ENCODE results near the gene LDLRAD4. TPM values are rescaled to one million over a fixed set of nuclear protein-coding genes. Genes with fewer than 3 reads are reported as not detected.

The LDLRAD4 gene
- total RNA-seq, 1 experiment from 2014 or later = 1.7 TPM

DNA sequence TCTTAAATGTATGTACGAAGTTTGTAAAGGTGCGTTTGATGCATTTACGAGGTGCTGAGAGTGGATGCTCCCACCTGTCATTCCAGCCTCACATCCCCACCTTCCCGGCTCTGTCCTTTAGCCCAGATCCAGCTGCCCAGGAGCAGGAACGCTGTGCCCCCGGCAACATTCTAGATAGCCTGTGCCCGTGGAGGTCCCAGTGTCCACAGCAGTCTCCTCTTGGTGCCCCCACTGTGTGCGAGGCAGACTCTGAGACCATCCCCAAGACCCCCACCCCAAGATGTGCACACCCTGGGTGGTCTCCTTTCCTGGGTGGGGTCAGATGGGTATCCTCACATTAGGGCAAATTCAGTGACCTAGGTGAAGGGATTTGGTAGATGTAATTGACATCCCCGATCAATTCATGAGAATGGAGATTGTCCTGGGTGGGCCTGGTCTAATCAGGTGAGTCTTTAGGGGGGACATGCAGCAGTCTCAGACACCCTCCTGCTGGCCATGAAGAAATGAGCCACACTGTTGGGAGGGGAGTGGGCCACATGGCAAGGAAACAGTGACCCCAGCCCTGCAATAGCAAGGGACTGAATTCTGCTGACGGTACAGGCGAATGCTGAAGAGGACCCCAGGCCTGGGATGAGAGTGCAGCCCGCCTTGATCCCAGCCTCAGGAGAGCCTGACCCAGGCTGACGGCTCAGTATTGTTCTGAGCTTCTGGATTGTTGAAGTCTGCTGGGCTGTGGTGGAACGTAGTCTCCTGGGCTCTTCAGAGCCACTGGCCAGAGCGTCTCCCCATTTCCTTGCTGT is 304.5 kb downstream of the LDLRAD4 start:
- no peak for TF ChIP-seq CTCF (conservative IDR thresholded peaks at IDR 0.05)
- TF ChIP-seq EZH2 (IDR thresholded peaks at IDR 0.05; ENCODE audit: low read depth) = no peak

GRCh38 chr18:13524054-13524453 is 305.5 kb downstream of the LDLRAD4 start:
- no peak for DNase-seq
- no peak overlapping the region for H3K4me2 ChIP-seq
- H3K36me3 ChIP-seq (ENCODE audit: low read depth) = no peaks in the 10 kb centered on the region
- H4K20me1 ChIP-seq (ENCODE audit: insufficient read depth) = no peaks in the 10 kb centered on the region
- no peak overlapping the region for H2AFZ ChIP-seq
- intact Hi-C loops (cut with micrococcal nuclease; ENCODE audit: unreplicated experiment) = no loop called here
- H3K27me3 ChIP-seq (ENCODE audit: insufficient read depth, low read depth) = peaks cover 97% of the 10 kb centered on the region
- H3K27ac ChIP-seq = no peak overlapping the region
- TF ChIP-seq EZH2 (IDR thresholded peaks at IDR 0.05; ENCODE audit: low read depth) (no peak), CTCF (conservative IDR thresholded peaks at IDR 0.05) (no peak)
- no peaks in the 10 kb centered on the region for H3F3A ChIP-seq (ENCODE audit: insufficient read depth, low read depth)
- BruUV-seq (replicated peaks) = no TSS peak
- H3K79me2 ChIP-seq (ENCODE audit: low read depth) = no peaks in the 10 kb centered on the region
- H3K4me3 ChIP-seq = no peak overlapping the region
- ChIA-PET POLR2A (ENCODE audit: unreplicated experiment) (no interaction called here), CTCF (no interaction called here)
- no peaks in the 10 kb centered on the region for H3K9me3 ChIP-seq (ENCODE audit: insufficient read depth, low read depth)
- no peaks in the 10 kb centered on the region for H3K9me2 ChIP-seq (ENCODE audit: insufficient read depth)
- no peaks in the 10 kb centered on the region for H3K4me1 ChIP-seq (replicated peaks; ENCODE audit: insufficient read depth)

More for the DNA sequence above, 304.5 kb downstream of the LDLRAD4 start:
- ChIA-PET CTCF (no interaction called here), POLR2A (ENCODE audit: unreplicated experiment) (no interaction called here)
- Histone ChIP-seq H3K4me3 (no peak overlapping the region), H3K4me2 (no peak overlapping the region), H4K20me1 (ENCODE audit: insufficient read depth) (no peaks in the 10 kb centered on the region), H2AFZ (no peak overlapping the region), H3K79me2 (ENCODE audit: low read depth) (no peaks in the 10 kb centered on the region), H3K9me2 (ENCODE audit: insufficient read depth) (no peaks in the 10 kb centered on the region), H3K4me1 (replicated peaks; ENCODE audit: insufficient read depth) (no peaks in the 10 kb centered on the region), H3K9me3 (ENCODE audit: insufficient read depth, low read depth) (no peaks in the 10 kb centered on the region), H3F3A (ENCODE audit: insufficient read depth, low read depth) (no peaks in the 10 kb centered on the region), H3K27ac (no peak overlapping the region), H3K36me3 (ENCODE audit: low read depth) (no peaks in the 10 kb centered on the region), H3K27me3 (ENCODE audit: insufficient read depth, low read depth) (peaks cover 97% of the 10 kb centered on the region)
- intact Hi-C loops (cut with micrococcal nuclease; ENCODE audit: unreplicated experiment) = no loop called here
- BruUV-seq (replicated peaks) = no TSS peak
- no peak for DNase-seq

DNA sequence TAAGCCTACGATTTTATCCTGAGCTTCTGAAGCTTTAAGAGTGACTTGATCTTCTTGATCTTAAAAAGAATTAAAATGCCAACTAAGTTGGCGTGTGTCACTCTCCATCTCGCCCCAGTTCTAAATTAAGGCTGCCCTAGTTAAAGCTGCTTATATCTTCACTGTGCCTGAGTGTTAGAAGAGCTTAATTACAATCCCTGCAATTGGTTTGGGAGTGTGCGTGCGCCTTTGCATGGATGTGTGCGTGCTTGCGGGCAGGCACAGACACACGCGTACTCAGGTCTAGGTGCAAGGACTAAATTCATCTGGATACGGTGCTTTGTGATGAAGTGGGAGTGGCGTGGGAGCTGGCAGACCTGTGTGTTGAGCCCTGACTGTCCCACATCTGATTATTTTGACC is 306.3 kb downstream of the LDLRAD4 start:
- H3K4me3 ChIP-seq = no peak overlapping the region
- no peaks in the 10 kb centered on the region for H3F3A ChIP-seq (ENCODE audit: insufficient read depth, low read depth)
- no TSS peak for BruUV-seq (replicated peaks)
- no peaks in the 10 kb centered on the region for H3K4me1 ChIP-seq (replicated peaks; ENCODE audit: insufficient read depth)
- H2AFZ ChIP-seq = no peak overlapping the region
- TF ChIP-seq EZH2 (IDR thresholded peaks at IDR 0.05; ENCODE audit: low read depth) (no peak), CTCF (conservative IDR thresholded peaks at IDR 0.05) (no peak)
- no peaks in the 10 kb centered on the region for H3K9me3 ChIP-seq (ENCODE audit: insufficient read depth, low read depth)
- POLR2A ChIA-PET (ENCODE audit: unreplicated experiment) = interaction anchor here (0.6 kb wide), 1 partner anchor 941 kb away, joined by 5 read pairs; no protein-coding TSS in a partner anchor
- no peak overlapping the region for H3K27ac ChIP-seq
- no peak for DNase-seq
- CTCF ChIA-PET = no interaction called here
- intact Hi-C loops (cut with micrococcal nuclease; ENCODE audit: unreplicated experiment) = no loop called here
- no peak overlapping the region for H3K4me2 ChIP-seq
- no peaks in the 10 kb centered on the region for H3K36me3 ChIP-seq (ENCODE audit: low read depth)
- H4K20me1 ChIP-seq (ENCODE audit: insufficient read depth) = no peaks in the 10 kb centered on the region
- H3K9me2 ChIP-seq (ENCODE audit: insufficient read depth) = no peaks in the 10 kb centered on the region
- H3K79me2 ChIP-seq (ENCODE audit: low read depth) = no peaks in the 10 kb centered on the region
- peaks cover 96% of the 10 kb centered on the region for H3K27me3 ChIP-seq (ENCODE audit: insufficient read depth, low read depth)

Measured in PC-9 (cell line).